Caki2 (cell line): Measurements from ENCODE around the gene RECQL5. TPM values are rescaled to one million over a fixed set of nuclear protein-coding genes. Genes with fewer than 3 reads are reported as not detected.
"Not testable (repeated sequence)": the region's sequence is repeated elsewhere in the genome, so short reads cannot be mapped to it uniquely, and the experiment has no call there.

Source experiments
- DNase-seq: peaks from one replicate; pipeline ENCODE4 v3.0.0-alpha.2; 2015; ENCODE audit warnings: low read depth
- in situ Hi-C: cut with HindIII; loops from 2 replicates; pipeline ENCODE4 v1.10.0; 2016; ENCODE audit warnings: low sequenced_read_pairs, low pct_unique_long_range_greater_than_20kb, mixed read lengths
- total RNA-seq: library from RNA; depleted of rRNA; stranded (reverse); fragments of >200 nt; shearing (Covaris generic); gene quantifications from 2 replicates; pipeline ENCODE4 v1.2.3, GENCODE V29; 2014; ENCODE audit warnings: low replicate concordance

Gene RECQL5
- total RNA-seq, 1 experiment from 2014 or later = 38.9 TPM

- DNase-seq = no peak
- in situ Hi-C loops = no loop called here
Observed at GRCh38 chr17:75639327-75639726, 27.6 kb downstream of the RECQL5 start.

- DNase-seq = no peak
- in situ Hi-C loops = no loop called here
Observed at GRCh38 chr17:75638893-75639292, 28.1 kb downstream of the RECQL5 start.

- in situ Hi-C loops, DNase-seq: not testable (repeated sequence)
Observed at GRCh38 chr17:75638039-75638438, 28.9 kb downstream of the RECQL5 start.

GRCh38 chr17:75637551-75637950 is 29.4 kb downstream of the RECQL5 start:
- no peak for DNase-seq
- in situ Hi-C loops = no loop called here

GRCh38 chr17:75637143-75637538 is 29.8 kb downstream of the RECQL5 start:
- in situ Hi-C loops = no loop called here
- no peak for DNase-seq

GRCh38 chr17:75636381-75637142 is 30.4 kb downstream of the RECQL5 start:
- in situ Hi-C loops = no loop called here
- no peak for DNase-seq

GRCh38 chr17:75635610-75636202 is 31.2 kb downstream of the RECQL5 start:
- DNase-seq = no peak
- in situ Hi-C loops = no loop called here

GRCh38 chr17:75634754-75635609 is 32.0 kb downstream of the RECQL5 start:
- in situ Hi-C loops = no loop called here

GRCh38 chr17:75634376-75634740 is 32.6 kb downstream of the RECQL5 start:
- in situ Hi-C loops = no loop called here
- no peak for DNase-seq

More at GRCh38 chr17:75634754-75635609, 32.0 kb downstream of the RECQL5 start:
- DNase-seq = no peak

- in situ Hi-C loops = no loop called here
- DNase-seq = peak; percentile 89
Observed at GRCh38 chr17:75633486-75634375, 33.2 kb downstream of the RECQL5 start.

- in situ Hi-C loops = no loop called here
- peak; percentile 84 for DNase-seq
Observed at GRCh38 chr17:75632863-75633485, 34.0 kb downstream of the RECQL5 start, which contains the start of gene SMIM5. Gene SMIM5 (plus strand): TSS chr17:75633434. CDS start chr17:75640202, 6,768 bp downstream.

- no peak for DNase-seq
- in situ Hi-C loops = no loop called here
Observed at GRCh38 chr17:75632428-75632827, 34.5 kb downstream of the RECQL5 start.

GRCh38 chr17:75631353-75631752 is 35.6 kb downstream of the RECQL5 start:
- in situ Hi-C loops = no loop called here
- DNase-seq = no peak

- no peak for DNase-seq
- in situ Hi-C loops = no loop called here
Observed at GRCh38 chr17:75630071-75630917, 36.7 kb downstream of the RECQL5 start.

GRCh38 chr17:75629157-75629556 is 37.8 kb downstream of the RECQL5 start:
- in situ Hi-C loops = no loop called here
- DNase-seq = no peak

GRCh38 chr17:75628425-75628824 is 38.5 kb downstream of the RECQL5 start:
- in situ Hi-C loops = no loop called here
- no peak for DNase-seq

GRCh38 chr17:75627094-75627493 is 39.9 kb downstream of the RECQL5 start:
- no peak for DNase-seq
- in situ Hi-C loops = no loop called here
